ENCODE results near the gene PARP3. TPM values are rescaled to one million over a fixed set of nuclear protein-coding genes. Genes with fewer than 3 reads are reported as not detected.

PARP3 gene
- total RNA-seq, 1 donor from 2014 or later = 17.5 TPM

Other genes starting within 250 kb of the PARP3 start
- 0.24 and 0.86 TPM in 2 replicates for gene GRM2, start 235.3 kb upstream of the PARP3 start, total RNA-seq
- gene IQCF6, start 163.1 kb upstream of the PARP3 start, total RNA-seq = not detected in 2 replicates
- not detected in 2 replicates for gene IQCF2, start 80.7 kb upstream of the PARP3 start, total RNA-seq
- gene IQCF5, start 66.8 kb upstream of the PARP3 start, total RNA-seq = not detected in 2 replicates
- not detected in 2 replicates for gene IQCF1, start 39.0 kb upstream of the PARP3 start, total RNA-seq
- 92.3 and 95.5 TPM in 2 replicates for gene RRP9, start 459 bp upstream of the PARP3 start, total RNA-seq
- not detected in 2 replicates for gene GPR62, start 13.0 kb downstream of the PARP3 start, total RNA-seq
- 15.2 and 16.8 TPM in 2 replicates for gene PCBP4, start 25.1 kb downstream of the PARP3 start, total RNA-seq
- gene ABHD14B, start 31.7 kb downstream of the PARP3 start, total RNA-seq = 43.2 and 45.3 TPM in 2 replicates
- gene ABHD14A, start 32.7 kb downstream of the PARP3 start, total RNA-seq = 12.3 and 13.8 TPM in 2 replicates
- gene ACY1, start 41.2 kb downstream of the PARP3 start, total RNA-seq = 57.9 and 58.7 TPM in 2 replicates
- gene RPL29, start 53.5 kb downstream of the PARP3 start, total RNA-seq = 1,714 and 1,721 TPM in 2 replicates
- gene DUSP7, start 114.2 kb downstream of the PARP3 start, total RNA-seq = 33.5 and 34.0 TPM in 2 replicates
- gene POC1A, start 212.1 kb downstream of the PARP3 start, total RNA-seq = 23.2 and 24.1 TPM in 2 replicates